ENCODE data around the gene MGME1.

- TF ChIP-seq YY1 (IDR thresholded peaks at IDR 0.05; ENCODE audit: insufficient read depth, insufficient read length), result no peak
- no peak for TF ChIP-seq ZNF274 (IDR thresholded peaks at IDR 0.05; ENCODE audit: low read depth, low read length)
These were observed 3.6 kb upstream of the MGME1 start for GRCh38 chr20:17965042-17965697.

Data from NT2/D1 (cell line).